GM18499 (cell line): Measurements from ENCODE around the gene DLX5.

Source experiments
- ATAC-seq: cut with Tn5 transposase; IDR thresholded peaks from one replicate; pipeline ENCODE4 v1.9.1; 2021; ENCODE audit warnings: moderate number of reproducible peaks; ENCODE audit not compliant: insufficient read depth, unreplicated experiment

DLX5 gene

DNA sequence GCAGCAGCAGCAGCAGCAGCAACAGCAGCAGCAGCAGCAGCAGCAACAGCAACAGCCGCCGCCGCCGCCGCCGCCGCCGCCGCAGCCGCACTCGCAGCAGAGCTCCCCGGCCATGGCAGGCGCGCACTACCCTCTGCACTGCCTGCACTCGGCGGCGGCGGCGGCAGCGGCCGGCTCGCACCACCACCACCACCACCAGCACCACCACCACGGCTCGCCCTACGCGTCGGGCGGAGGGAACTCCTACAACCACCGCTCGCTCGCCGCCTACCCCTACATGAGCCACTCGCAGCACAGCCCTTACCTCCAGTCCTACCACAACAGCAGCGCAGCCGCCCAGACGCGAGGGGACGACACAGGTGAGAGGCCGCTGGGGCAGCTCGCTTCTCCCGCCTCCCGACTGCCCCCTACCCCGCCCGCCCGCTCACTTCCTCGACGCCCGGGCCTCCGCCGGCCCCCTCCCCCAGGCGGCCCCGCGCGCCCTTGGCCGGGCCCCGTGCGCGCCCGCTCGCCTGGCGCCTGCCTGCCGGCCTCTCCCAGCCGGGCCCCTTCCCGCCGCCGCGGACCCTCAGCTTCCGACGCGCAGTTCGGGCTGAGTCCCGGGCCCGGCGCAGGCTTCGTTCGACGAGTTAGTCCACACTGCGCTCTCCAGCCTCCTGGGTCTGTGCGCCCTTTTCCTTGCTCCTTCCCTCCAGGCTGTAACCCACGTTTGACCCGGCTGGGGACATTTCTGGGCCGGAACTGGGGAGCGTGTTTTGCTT, 18.4 kb downstream of the DLX5 start:
- ATAC-seq = no peak

DNA sequence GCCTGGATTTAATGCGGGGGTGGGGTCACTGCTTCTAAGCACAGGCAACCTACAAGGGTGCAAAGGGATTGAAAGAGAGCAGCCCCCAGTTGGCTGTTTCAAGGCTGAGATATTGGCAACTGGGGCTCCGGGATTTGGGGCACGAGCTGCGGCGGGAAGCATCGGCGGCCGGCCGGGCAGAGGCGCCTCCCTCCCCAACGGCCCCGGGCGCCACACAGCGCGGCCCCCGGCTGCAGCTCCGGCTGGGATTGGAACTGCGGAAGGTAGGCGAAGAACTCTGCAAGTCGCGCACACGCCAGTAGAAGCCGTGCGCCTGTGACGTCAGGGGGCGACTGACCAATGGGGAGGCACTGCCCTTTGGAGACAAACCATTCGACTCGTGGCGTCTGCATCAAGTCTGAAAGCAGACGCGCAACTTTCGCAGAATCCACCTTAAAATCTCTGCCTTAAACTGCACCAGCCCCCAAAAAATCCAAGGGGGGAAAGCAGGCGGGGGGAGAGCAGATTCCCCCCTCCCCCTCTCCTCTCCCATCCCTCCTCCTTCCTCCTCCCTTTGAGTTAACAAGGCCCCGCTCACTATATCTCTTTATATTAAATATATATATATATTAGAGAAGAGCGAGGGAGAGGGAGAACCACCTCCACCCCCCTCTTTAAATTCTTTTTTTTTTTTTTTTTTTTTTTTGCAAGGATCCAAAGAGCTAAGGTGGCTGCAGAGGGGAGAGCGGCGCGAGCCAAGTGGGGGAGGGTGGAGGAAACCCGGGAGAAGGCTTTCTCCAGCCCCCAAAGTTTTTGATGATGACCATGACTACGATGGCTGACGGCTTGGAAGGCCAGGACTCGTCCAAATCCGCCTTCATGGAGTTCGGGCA, 19.2 kb downstream of the DLX5 start, which contains the start of gene DLX6:
DLX6 (plus strand) TSS at position 371 of the 872 bp plus-strand sequence; CDS start at position 796, 425 bp downstream.
- no peak for ATAC-seq

DNA sequence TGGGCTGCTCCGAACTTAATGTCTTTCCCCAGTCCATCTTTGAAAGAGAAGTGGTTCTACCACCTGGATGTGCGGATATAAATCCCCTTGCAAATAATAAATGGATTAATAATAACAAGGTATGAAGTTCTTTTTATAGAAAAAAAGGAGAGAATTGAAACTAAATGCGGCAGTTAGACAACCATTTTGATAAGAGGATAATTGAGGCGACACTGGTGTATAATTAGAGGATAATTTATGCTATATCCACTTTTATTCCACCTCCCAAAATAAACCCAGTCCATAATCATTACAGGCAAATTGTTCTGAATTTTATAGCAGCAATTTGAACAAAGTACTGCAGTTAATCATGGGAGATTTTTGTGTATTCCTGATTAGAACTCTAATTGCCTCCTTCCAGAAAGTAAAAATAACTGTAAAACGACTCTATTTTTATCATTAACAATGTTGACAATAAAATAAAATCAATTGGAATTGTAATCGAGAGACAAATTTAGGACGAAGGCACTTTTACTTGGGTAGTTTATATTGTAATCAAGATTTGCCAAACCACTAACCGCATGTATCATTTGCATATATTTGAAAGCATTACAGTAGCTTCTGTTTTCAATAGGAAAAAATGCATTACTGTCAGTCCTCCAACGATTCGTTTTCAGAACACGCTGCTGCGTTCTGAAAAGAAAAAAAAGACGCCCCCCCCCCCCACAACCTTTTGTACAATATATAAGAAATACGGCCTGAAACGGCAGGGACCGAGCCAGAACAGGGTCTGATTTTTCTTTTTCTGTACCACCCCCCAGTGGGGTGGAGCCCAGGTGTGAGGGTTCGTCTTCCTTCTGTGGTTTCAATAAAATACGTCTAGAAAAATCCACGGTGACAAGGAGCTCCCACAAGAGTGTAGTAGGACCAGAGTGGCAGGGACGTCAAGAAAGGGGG, 20.1 kb downstream of the DLX5 start:
- ATAC-seq = no peak

DNA sequence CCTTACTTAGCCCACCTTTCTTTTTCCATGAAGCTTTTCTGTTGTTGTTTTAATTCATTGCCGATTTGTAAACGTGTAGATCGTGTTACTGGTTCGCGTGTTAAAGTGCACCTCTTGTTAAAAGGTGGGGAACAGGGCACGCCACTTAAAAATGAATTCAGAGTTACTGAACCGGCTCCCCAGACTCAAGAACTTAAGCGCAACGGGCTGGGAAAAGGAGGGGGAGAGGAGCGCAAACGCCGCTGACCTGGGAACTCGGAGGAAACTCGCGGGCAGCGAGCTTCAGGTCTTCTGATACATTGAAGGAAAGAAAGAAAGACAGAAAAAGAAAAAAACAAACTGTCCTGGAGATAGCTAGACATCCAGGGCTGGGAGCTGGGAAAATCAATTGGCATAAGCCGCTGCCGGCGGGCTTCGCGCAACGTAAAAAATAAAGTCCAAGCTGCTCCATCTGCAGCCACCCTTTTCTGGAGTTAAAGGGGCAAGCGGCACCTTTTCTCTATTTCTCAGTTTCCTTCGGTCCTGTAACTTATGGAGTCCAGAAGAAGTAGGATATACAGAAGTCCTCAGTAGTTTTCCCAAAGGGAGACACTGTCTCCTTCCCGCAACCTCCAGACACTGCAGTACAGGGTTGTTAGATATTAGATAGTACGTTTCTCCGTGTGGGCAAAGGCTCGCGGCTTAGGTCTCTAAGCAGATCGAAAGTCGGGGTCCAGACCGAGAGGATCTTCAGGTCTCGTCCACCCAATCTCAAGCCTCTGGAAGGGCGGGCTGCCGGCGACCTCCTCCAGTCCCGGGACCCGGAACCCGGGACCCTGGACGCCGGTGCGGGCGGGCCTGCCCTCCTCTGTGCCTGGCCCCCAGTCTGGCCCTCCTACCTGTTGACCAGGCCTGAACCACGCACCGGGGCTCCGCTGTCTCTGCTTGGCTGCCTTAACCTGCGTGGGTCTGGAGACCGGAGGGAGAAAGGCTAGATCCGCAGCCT, 21.1 kb downstream of the DLX5 start:
- ATAC-seq = no peak

DNA sequence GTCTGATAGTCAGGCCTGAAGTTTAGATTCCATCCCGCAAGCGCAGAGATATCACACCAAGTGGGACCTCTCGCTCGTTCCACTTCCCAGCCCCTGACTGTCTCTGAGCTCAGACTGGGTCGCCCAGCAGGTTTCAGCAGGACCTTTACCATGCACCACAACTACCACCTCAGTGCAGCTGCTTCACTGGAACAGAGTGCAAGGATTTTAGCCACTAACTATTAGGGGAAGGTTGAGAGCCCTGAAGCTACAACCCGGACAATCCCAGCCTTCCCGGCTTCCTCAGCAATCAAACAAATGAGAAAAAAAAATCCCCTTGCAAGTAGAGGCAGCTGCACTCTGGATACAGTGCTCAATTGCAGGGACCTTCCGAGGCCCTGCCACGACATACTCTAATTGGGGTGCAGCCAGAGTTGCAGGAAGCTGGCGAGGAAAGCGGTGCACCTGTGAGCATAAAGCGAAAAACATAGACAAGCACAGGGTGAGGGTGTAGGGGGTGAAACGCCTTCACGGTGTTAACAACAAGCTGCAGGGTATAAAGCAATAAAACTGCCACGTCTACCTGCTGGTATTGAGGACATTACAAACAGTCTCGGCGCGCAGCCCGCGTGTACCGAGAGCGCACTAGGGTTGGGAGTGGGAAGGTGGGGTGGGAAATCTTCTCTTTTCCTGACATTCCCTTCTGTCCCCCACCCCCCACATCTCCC, 21.9 kb downstream of the DLX5 start:
- ATAC-seq = no peak

DNA sequence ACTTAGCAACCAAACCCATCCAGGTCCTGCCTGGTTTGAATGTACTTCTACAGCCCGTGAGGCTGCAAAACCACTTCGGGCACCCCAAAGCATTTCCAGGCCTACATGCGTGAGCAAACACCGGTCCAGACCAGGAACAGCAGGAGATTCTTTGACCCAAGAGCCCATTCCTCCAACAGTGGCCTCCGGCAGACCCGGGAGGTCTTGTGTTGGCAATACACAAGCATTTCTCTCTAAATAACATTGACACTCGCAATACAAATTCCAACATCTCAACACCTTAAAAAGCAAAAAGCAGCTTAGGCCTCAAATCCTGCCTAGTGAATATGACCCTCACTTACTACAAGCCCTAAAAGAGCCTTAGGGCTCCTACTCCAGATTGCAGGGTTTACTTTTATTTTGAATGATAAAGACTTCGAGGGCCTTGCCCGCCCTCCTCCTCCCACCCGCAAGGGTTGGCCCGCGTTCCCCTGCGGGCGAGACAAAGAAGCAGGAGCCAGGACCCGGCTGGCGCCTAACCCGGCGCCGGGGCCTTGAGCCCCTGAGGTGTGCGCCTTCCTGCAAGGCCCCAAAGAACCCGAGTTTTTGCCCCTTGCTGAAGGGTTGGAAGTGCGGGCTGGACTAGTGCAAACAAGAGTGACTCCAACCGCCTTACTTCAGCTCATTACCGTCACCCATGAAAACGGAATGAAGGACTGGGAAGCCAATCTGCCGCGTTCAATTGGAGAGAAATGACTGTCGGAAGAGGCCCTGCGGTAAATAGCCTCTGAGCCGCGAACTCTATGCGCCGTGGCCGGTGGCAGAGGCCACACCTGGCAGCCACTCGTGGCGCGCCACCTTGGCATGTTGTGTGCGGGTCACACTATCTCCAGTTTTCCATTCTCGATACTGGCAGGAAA, 22.7 kb downstream of the DLX5 start:
- no peak for ATAC-seq

DNA sequence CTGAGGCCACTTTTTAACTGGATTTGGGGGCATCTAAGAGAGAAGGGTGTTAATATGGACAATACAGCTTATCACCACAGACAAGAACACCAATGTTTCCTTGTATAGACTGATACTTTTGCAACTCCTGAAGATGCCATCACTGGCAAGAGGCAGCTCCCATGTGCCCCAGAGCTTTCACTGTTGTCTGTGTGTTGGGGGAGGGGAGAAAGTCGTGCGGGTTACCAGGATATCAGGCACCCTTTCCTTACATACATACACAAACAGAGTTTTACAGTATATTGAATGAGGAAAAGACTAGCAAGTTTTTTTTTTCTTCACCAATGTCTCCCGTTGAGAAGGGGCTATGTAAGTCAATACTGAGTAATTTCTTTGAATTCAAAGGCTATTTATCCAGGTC, 23.4 kb downstream of the DLX5 start:
- ATAC-seq = no peak

DNA sequence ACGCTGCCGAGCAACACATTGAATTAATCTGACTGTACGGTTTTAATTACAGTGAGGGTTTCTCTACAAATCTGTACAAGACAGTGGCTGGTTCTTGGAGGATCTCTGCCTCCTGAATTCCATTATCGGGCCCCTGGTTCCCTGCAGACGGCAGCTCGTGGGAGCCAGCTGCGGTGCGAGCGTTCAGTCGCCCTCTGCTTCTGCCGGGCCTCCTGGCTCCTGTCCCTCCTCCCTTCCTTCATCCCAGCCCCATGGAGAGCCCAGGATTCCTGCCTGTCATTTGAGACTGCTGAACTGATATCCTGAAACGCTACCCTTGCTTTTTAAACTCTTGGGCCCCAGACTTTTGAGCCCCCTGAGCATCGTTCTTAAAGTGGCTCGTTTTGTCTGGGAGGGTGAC, 25.9 kb downstream of the DLX5 start:
- no peak for ATAC-seq

DNA sequence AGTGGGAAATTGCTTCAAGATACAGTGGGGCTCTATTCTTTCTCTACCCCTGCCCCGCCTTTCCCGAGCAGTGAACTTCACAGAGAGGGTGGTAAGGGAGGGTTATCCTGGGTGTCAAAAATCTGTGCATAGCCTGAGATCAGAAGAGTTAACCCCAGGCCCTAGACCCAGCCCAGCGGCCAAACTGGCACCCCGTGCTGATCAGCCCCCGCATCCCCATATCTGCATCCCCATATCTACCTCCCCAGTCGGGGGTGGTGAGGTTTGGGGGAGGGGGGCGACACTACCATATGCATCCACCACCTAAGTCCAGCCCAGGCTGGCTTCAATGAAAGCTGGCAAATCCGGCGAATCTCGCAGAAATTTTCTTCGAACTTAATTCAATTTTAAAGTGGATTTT, 26.3 kb downstream of the DLX5 start:
- no peak for ATAC-seq

DNA sequence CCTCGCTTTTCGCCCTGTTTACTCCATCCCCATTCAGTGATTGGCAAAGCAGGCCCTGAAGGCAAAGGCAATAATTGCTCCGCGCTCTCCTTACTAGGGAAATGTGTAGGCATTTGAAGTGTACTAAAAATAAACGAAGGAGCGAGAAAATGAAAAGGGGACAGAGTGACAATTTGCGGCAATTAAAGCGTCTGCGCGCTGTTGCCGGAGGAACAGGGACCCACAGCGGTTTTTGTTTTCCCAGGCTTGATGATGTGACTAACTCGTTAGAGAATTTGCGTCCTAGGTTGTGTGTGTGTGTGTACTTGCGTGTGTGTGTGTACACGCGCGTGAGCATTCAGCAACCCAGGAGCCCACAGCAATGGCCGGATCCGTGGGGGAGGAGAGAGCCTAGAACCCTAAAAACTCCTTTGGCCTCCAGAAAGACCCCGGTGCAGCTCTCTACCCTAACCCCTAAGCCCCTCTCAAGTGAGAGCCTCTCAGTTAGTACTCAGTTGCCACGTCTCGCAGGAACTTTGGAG, 27.1 kb downstream of the DLX5 start:
- ATAC-seq = no peak

DNA sequence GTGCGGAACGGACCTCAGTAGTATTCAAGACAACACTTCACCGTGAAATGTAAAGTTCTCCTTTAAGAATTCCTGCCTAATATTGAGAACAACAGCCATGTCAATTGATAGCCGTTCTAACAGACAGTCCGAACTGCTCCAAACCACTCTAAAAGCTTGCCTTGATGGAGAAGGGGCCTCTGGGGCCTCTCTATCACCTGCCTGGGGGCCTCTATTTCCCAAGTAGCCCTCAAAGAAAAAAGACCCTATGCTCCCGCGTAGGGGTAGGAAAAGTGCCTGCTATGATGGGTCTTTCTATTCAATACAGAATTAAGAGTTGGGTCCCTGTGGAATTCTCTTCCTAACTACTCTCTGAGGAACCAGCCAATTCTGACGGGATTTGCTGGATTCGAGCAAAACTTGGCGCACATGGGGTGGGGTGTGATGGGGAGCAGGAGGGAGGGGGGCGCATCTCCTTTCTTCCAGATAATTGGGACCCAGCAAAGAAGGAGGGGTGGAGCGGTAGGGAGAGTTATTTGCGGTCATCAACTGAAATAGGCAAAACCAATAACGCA, 27.6 kb downstream of the DLX5 start:
- ATAC-seq = no peak

DNA sequence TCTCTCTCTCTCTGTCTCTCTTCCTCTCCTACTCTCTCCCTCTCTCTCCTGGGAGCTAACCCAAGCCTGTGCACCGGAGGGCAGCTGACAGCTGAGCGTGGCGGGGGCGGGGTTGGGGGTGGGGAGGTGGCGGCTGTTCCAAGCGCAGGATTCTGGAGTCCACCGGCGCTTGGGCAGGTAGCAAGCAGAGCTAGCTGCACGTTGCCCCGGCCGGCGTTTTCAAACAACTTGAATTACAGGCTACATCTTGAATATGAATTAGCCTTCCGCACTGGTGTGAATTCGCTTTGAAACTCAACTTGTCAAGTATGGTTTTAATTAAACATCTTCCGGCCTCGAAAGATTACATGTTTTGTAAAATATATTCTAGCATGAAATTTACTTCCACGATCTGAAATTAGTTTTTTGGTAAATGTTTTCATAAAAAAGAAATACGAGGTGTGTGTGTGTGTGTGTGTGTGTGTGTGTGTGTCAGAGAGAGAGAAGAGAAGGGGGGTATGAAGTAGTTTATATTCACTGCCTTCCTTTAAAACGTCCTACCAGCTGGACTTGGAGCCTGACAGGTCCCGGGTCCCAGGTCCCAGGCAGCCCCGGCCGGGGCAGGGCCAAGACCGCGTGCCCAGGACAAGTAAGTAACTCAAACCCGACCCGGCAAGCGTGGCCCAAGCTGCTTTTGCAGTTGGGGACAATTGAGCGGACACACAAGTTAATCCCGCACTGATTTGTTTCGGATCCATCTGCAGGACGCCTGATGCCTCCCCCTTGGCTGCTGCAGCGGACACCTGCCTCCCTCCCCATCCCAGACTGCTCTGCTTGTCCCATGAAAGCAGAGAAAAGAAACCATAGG, 28.3 kb downstream of the DLX5 start:
- no peak for ATAC-seq

DNA sequence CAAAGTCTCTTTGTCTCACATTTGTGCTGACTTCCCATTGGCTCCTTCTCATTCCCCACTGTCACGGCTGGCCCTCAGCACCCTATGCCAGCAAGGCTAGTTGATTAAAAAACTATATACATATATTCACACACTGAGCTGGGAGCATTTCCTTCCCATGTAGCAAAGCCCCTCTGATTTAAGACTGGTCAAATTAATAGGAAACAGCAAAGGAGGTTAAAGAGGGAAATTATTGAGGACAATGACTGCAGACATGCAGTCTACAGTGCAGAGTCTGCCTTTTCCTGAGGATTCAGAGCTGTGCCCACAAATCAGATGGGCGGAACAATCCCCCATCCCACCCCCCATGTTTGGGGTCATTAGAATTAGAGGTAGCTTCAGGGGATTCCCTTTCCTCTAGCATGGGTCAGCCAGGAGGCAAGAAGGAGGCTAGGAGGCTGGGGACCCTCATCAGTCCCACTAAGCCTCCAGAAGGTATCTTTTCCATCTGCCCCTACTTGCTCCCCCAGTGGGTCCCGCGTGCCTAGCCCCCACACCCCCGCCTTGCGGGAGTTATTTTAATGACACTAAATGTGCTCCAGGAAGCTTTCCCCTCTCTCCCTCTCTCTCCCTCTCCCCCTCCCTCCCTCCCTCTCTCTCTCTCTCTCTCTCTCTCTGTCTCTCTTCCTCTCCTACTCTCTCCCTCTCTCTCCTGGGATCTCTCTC, 29.1 kb downstream of the DLX5 start:
- no peak for ATAC-seq

DNA sequence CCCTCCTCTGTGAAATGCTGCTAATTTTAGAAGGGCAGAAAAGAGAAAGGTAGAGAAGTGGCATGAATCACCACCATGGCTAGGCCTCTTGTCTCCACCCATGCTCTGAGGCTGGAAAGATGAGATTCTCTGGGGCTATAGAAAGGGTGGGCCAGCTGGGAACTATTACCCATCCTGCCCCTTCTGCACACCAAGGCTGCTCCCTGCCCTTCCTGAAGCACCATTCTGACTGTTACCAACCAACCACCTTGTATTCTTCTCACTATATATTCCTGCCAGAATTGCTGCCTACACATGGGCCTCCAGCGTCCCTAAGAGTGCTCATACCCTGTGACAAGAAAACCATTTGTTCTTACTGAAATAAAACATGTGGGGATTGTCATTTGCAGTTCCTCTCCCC, 30.7 kb downstream of the DLX5 start:
- ATAC-seq = no peak

DNA sequence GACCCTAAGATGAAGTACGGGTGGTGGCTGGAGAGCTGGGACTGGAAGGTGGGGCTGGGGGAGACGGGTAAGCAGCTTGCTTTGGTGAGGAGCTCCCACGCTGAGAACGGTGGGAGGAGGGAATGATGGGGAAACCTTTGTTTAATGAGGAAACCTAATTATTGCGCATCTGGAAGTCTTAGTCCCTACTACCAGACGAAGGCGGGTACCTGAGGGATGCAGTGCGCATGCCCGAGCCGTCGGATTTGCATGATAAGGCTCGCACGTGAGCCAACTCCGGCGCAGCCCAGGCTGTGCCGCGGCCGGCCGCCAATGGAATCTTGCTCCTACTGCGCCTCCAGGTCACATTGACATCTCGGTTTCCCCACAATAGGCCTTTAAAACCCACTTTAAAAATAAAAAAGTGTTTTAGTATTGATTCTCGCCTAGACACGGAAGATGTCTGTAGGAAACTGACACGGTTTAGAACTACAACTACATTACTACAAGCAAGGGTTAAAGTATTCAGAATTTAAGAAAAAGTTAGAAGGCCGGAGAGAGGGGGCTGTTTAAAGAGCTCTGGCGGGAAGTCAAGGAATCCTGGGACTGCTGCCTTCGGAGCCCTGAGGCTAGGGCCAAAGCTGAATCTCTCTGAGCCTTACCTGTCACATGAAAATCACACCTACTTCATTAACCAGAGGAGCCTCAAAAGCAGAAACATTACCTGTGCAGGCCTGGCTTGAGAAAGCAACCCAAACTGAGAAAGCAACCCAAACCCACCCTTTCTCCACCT, 31.4 kb downstream of the DLX5 start:
- ATAC-seq = no peak
